HCT116 (cell line): ENCODE results near the gene BSG. TPM values are rescaled to one million over a fixed set of nuclear protein-coding genes. Genes with fewer than 3 reads are reported as not detected.

Experiments used
- ATAC-seq: fragments of 200-7000 bp; cut with Tn5 transposase; 2 replicates; pipeline ENCODE4 v1.9.1; 2020; ENCODE audit warnings: mild to moderate bottlenecking, moderate library complexity
- BruUV-seq: library from RNA; stranded (reverse); fragments of 400-500 nt; replicated peaks from 2 replicates; lab custom pipeline; 2021; lab: Mats Ljungman, UMichigan
- CTCF ChIA-PET: fragments of 300-600 bp; sonication (Branson Sonifier 250); formaldehyde crosslinking; loops from one replicate; lab custom pipeline; 2021; ENCODE audit warnings: antibody characterized with exemption; lab: Charles Lee
- POLR2A ChIA-PET: fragments of 300-600, 350-600 bp; sonication (Branson Sonifier 250); formaldehyde crosslinking; loops from one replicate; lab custom pipeline; 2021; ENCODE audit warnings: antibody characterized with exemption; lab: Charles Lee
- RAD21 ChIA-PET, 2 experiments: fragments of 300-600 bp; sonication (Branson Sonifier 250); formaldehyde crosslinking; loops; one replicate each; lab custom pipeline; 2023; ENCODE audit warnings: low total read pairs in 2 of 2; ENCODE audit not compliant: uncharacterized antibody in 2 of 2, unreplicated experiment in 2 of 2, low non-redundant PET in 1 of 2; lab: Charles Lee
- DNase-seq: peaks from one replicate; pipeline ENCODE4 v3.0.0-alpha.2; 2010; ENCODE audit warnings: low read depth, low spot score
- H2AFZ ChIP-seq: fragments of 200-600 bp; shearing (Covaris generic), sonication (generic); 2 replicates; pipeline ENCODE4 v1.6.1; 2017; ENCODE audit warnings: low read depth, mixed run types, mixed read lengths, antibody characterized with exemption, low read length; ENCODE audit not compliant: poor library complexity, severe bottlenecking
- H3K27ac ChIP-seq: 2 replicates; pipeline ENCODE4 v1.5.1; 2012; ENCODE audit warnings: low read depth, low read length
- H3K27me3 ChIP-seq: fragments of 200-600 bp; sonication (generic); 2 replicates; pipeline ENCODE4 v1.6.1; 2016; ENCODE audit warnings: mixed run types, low read length, mixed read lengths; ENCODE audit not compliant: insufficient read depth
- H3K36me3 ChIP-seq, 2 experiments: fragments of 200-500 bp in 1 of 2; fragments of 200-600 bp in 1 of 2; sonication (Bioruptor generic) in 1 of 2; sonication (generic) in 1 of 2; 2 replicates each; pipeline versions ENCODE4 v1.5.1 to v1.6.1; 2014 to 2016; ENCODE audit warnings: low read length in 2 of 2, inconsistent platforms in 1 of 2, mixed read lengths in 1 of 2, mixed run types in 1 of 2; ENCODE audit not compliant: insufficient read depth in 2 of 2, control insufficient read depth in 1 of 2
- H3K4me1 ChIP-seq, 2 experiments: fragments of 200-600 bp in 1 of 2; sonication (generic) in 1 of 2; 2 replicates each; pipeline versions ENCODE4 v1.5.1 to v1.6.1; 2012 to 2017; ENCODE audit warnings: low read length in 2 of 2, inconsistent platforms in 1 of 2, mild to moderate bottlenecking in 1 of 2, mixed read lengths in 1 of 2, mixed run types in 1 of 2, moderate library complexity in 1 of 2; ENCODE audit not compliant: insufficient read depth in 2 of 2, control insufficient read depth in 1 of 2
- H3K4me2 ChIP-seq: fragments of 200-600 bp; sonication (generic); 2 replicates; pipeline ENCODE4 v1.6.1; 2017; ENCODE audit warnings: mixed run types, low read length, mixed read lengths
- H3K4me3 ChIP-seq, 2 experiments: fragments of 200-600 bp in 1 of 2; sonication (generic) in 1 of 2; replicated peaks in 1 of 2; 2 replicates each; pipeline ENCODE4 v1.5.1; 2011 to 2016; ENCODE audit warnings: low read length in 2 of 2, control low read depth in 1 of 2, low read depth in 1 of 2, mild to moderate bottlenecking in 1 of 2, mixed read lengths in 1 of 2, mixed run types in 1 of 2
- H3K79me2 ChIP-seq: fragments of 200-600 bp; sonication (generic); 2 replicates; pipeline ENCODE4 v1.6.1; 2017; ENCODE audit warnings: mild to moderate bottlenecking, mixed run types, low read length, moderate library complexity, mixed read lengths; ENCODE audit not compliant: insufficient read depth
- H3K9ac ChIP-seq: fragments of 200-600 bp; sonication (generic); 2 replicates; pipeline ENCODE4 v1.6.1; 2016; ENCODE audit warnings: low read length, mixed read lengths
- H3K9me2 ChIP-seq: fragments of 200-600 bp; sonication (generic), shearing (Covaris generic); 2 replicates; pipeline ENCODE4 v1.6.1; 2017; ENCODE audit warnings: mixed run types, mild to moderate bottlenecking, moderate library complexity; ENCODE audit not compliant: insufficient read depth
- H3K9me3 ChIP-seq, 2 experiments: fragments of 200-500 bp in 1 of 2; fragments of 200-600 bp in 1 of 2; sonication (Bioruptor generic) in 1 of 2; sonication (generic) in 1 of 2; 2 replicates each; pipeline ENCODE4 v1.6.1; 2014 to 2017; ENCODE audit warnings: low read length in 2 of 2, mixed read lengths in 2 of 2, inconsistent platforms in 1 of 2, low read depth in 1 of 2, mild to moderate bottlenecking in 1 of 2, mixed run types in 1 of 2, moderate library complexity in 1 of 2; ENCODE audit not compliant: control insufficient read depth in 1 of 2, insufficient read depth in 1 of 2
- H4K20me1 ChIP-seq: fragments of 200-600 bp; sonication (generic), shearing (Covaris generic); 2 replicates; pipeline ENCODE4 v1.6.1; 2017; ENCODE audit warnings: mixed run types, mild to moderate bottlenecking, moderate library complexity; ENCODE audit not compliant: insufficient read depth
- ATF3 ChIP-seq: IDR thresholded peaks from 2 replicates; pipeline ENCODE4 v1.6.1; 2012
- CBX3 ChIP-seq: IDR thresholded peaks from 2 replicates; pipeline ENCODE4 v1.6.1; 2012; ENCODE audit warnings: low read depth
- CTCF ChIP-seq, 3 experiments: fragments of 200-600 bp in 1 of 3; sonication (generic) in 1 of 3; IDR thresholded peaks in 2 of 3; conservative IDR thresholded peaks in 1 of 3; 2 replicates each; pipeline ENCODE4 v1.5.1; 2012 to 2017; ENCODE audit warnings: low read depth in 2 of 3, low read length in 2 of 3, antibody characterized with exemption in 1 of 3, borderline replicate concordance in 1 of 3, control low read depth in 1 of 3, mild to moderate bottlenecking in 1 of 3, mixed read lengths in 1 of 3, mixed run types in 1 of 3, moderate library complexity in 1 of 3; ENCODE audit not compliant: insufficient read depth in 1 of 3
- EGR1 ChIP-seq: IDR thresholded peaks from 2 replicates; pipeline ENCODE4 v1.6.1; 2012; ENCODE audit warnings: low read depth
- JUND ChIP-seq: IDR thresholded peaks from 2 replicates; pipeline ENCODE4 v1.6.1; 2012
- POLR2AphosphoS5 ChIP-seq: IDR thresholded peaks from 2 replicates; pipeline ENCODE4 v1.6.1; 2011; ENCODE audit warnings: mild to moderate bottlenecking, low read depth, low read length, moderate library complexity
- SP1 ChIP-seq: IDR thresholded peaks from 2 replicates; pipeline ENCODE4 v1.6.1; 2012; ENCODE audit warnings: low read depth
- TCF7L2 ChIP-seq: IDR thresholded peaks from 2 replicates; pipeline ENCODE4 v1.7.0; 2011; ENCODE audit warnings: borderline replicate concordance, inconsistent platforms; ENCODE audit not compliant: insufficient read depth, insufficient read length; ENCODE audit errors: extremely low read depth
- ZFX ChIP-seq: fragments of 450-650 bp; IDR thresholded peaks from 2 replicates; pipeline ENCODE4 v1.6.1; 2017
- ZNF274 ChIP-seq: fragments of 200-500 bp; sonication (Bioruptor generic); IDR thresholded peaks from 2 replicates; pipeline ENCODE4 v1.6.1; 2014; ENCODE audit warnings: mild to moderate bottlenecking, low read depth, low read length, inconsistent platforms
- intact Hi-C: fragments of 100-400 bp; cut with micrococcal nuclease; formaldehyde crosslinking; loops from 2 replicates; pipeline ENCODE4 v1.10.0; 2022
- total RNA-seq: library from RNA; stranded (reverse); gene quantifications from one replicate; pipeline ENCODE4 v1.2.1, GENCODE V29; 2021; ENCODE audit not compliant: unreplicated experiment

The BSG gene
- total RNA-seq, 1 experiment from 2014 or later = 603 TPM

GRCh38 chr19:572743-573518 is 535 bp downstream of the BSG start:
- Histone ChIP-seq H3K9me3 (no peaks in the 10 kb centered on the region), H2AFZ (no peak overlapping the region), H3K27ac (peak overlapping the region; percentile 97), H3K4me3 (peak overlapping the region; percentile 96 to 99), H3K27me3 (no peaks in the 10 kb centered on the region), H3K9me2 (no peaks in the 10 kb centered on the region), H3K36me3 (peaks cover 2 to 20% of the 10 kb centered on the region in 2 experiments; a peak in 2 of 4 replicates), H3K4me1 (peaks cover 4 to 34% of the 10 kb centered on the region in 2 experiments; a peak in 3 of 4 replicates), H4K20me1 (peaks cover 6% of the 10 kb centered on the region; the same call in 1 of the 2 replicates), H3K9ac (peak overlapping the region; percentile 100), H3K4me2 (peak overlapping the region; percentile 82), H3K79me2 (peaks cover 55% of the 10 kb centered on the region)
- ATAC-seq (peak; percentile 20), DNase-seq (no peak)
- ChIA-PET RAD21 (no interaction called here), POLR2A (interaction anchor here (1.8 kb wide), 1 partner anchor 17 kb away, joined by 8 read pairs; no protein-coding TSS in a partner anchor), CTCF (interaction anchor here (1.9 kb wide), 1 partner anchor 62 kb away, joined by 5 read pairs; no protein-coding TSS in a partner anchor)
- intact Hi-C loops = no loop called here
- BruUV-seq = TSS peak; percentile 62
- TF ChIP-seq CTCF (IDR thresholded peaks at IDR 0.05 in 2 of 3, conservative IDR thresholded peaks at IDR 0.05 in 1 of 3; ENCODE audit: borderline replicate concordance in 1 of 3, insufficient read depth in 1 of 3, low read depth in 2 of 3, low read length in 2 of 3) (no peak), ZFX (peak; percentile 92; the same call in 1 of the 2 replicates)

GRCh38 chr19:573519-573825 is 1.1 kb downstream of the BSG start:
- DNase-seq (no peak), ATAC-seq (no peak)
- ChIA-PET POLR2A (no interaction called here), RAD21 (interaction anchor here in 1 of 2 experiments (0.7 kb wide), 1 partner anchor 18 kb away, joined by 3 read pairs; no protein-coding TSS in a partner anchor), CTCF (interaction anchor here (1.0 kb wide), 1 partner anchor 11 kb away, joined by 3 read pairs; no protein-coding TSS in a partner anchor)
- peaks cover 61% of the 10 kb centered on the region for H3K79me2 ChIP-seq
- H3K4me2 ChIP-seq = peak overlapping the region; percentile 82
- H3K9me3 ChIP-seq = no peaks in the 10 kb centered on the region
- H3K36me3 ChIP-seq = peaks cover 4 to 25% of the 10 kb centered on the region in 2 experiments; a peak in 2 of 4 replicates
- intact Hi-C loops = no loop called here
- no peaks in the 10 kb centered on the region for H3K27me3 ChIP-seq
- peaks cover 6% of the 10 kb centered on the region; the same call in 1 of the 2 replicates for H4K20me1 ChIP-seq
- TF ChIP-seq ATF3 (no peak), ZNF274 (no peak), TCF7L2 (no peak), SP1 (no peak), EGR1 (no peak), CBX3 (no peak), JUND (no peak), POLR2AphosphoS5 (no peak)
- H3K4me3 ChIP-seq = peak overlapping the region; percentile 96 to 99
- peak overlapping the region; percentile 100 for H3K9ac ChIP-seq
- no TSS peak for BruUV-seq
- H3K9me2 ChIP-seq = no peaks in the 10 kb centered on the region
- no peak overlapping the region for H2AFZ ChIP-seq
- peak overlapping the region; percentile 97 for H3K27ac ChIP-seq
- H3K4me1 ChIP-seq = peaks cover 4 to 34% of the 10 kb centered on the region in 2 experiments; a peak in 3 of 4 replicates
